Stimulated activated CD4-positive, alpha-beta T cell treated with anti-CD3 and anti-CD28 coated beads, Interleukin-15, amount 100 ng/mL, for 24 hours (primary cell): ENCODE results near the gene NUP54.

ENCODE experiments used
- DNase-seq: peaks from one replicate; pipeline ENCODE4 v3.0.0-alpha.2; 2020

Gene NUP54

GRCh38 chr4:76148142-76148865, at the start of gene NUP54:
Gene NUP54, minus strand, starts transcription at chr4:76148397. Its CDS starts 23 bp downstream, at chr4:76148374.
- peak; percentile 98 for DNase-seq

- no peak for DNase-seq
Measured at GRCh38 chr4:76197031-76197743, 49.0 kb upstream of the NUP54 start.

- DNase-seq, result no peak
Measured at GRCh38 chr4:76196376-76196775, 48.2 kb upstream of the NUP54 start.

DNA sequence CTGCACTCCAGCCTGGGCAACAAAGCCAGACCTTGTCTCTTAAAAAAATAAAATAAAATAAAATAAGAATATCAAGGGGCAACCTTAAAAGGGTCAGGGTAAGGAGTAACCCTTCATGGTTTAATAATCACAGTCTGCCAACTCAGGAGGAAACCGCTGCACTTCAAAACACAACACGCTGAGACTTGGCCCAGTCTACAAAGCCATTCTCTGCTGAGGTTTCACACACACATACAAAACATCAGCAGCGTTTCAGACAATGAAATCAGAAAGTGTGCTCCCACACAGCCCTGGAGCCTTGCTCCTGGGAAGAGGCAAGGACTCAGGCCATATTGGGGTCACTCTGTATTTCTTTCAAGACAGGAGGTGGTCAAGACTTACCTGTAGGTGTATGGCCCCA, 47.1 kb upstream of the NUP54 start:
- DNase-seq, result no peak

DNA sequence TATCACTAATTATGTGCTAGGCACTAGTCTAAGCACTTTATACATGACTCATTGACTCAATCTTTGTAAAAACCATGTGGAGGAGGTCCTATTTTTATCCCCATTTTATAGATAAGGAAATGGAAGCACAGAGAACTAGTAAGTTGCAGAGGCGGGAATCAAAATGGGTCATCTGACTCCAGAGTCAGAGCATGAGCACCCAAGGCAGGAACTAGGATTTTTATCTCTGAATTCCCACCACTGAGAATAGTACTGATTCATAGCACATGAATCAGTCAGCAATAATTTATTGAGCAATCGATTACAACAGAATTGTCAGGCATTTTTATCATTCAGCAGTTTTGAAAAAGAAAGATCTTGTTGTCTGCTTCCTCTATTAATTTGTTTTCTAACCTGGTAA, 46.1 kb upstream of the NUP54 start:
- no peak for DNase-seq

DNA sequence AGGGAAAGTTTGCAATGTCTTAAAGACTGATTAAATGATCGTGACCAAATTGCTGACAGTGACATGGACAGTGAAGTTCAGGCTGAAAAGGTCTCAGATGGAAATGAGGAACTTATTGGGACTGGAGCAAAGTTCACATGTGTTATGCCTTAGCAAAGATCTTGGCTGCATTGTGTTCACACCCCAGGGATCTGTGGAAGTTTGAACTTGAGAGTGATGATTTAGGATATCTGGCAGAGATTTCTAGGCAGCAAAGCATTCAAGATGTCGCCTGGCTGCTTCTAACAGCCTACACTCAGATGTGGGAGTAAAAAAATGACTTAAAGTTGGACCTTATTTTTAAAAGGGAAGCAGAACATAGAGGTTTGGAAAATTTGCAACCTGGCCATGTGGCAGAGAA, 44.0 kb upstream of the NUP54 start:
- no peak for DNase-seq

DNA sequence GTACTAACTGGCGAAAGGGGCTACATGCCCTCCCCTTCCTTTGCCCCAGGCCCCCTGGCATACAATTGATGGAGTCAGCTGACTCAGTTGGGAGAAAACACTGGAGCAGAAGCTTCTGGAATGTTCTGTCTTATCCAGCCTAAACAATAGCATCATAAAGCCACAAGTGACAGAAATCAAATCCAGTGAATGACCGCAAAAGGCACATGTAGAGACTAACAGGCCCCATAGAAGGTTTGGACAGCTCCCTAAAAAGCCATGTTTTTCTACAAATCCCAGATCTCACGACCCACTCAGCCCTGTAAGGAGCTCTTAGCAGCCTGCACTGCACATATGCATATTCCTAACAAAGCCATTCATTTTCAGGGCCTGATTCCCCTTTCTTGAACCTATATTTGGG, 40.4 kb upstream of the NUP54 start:
- no peak for DNase-seq

DNA sequence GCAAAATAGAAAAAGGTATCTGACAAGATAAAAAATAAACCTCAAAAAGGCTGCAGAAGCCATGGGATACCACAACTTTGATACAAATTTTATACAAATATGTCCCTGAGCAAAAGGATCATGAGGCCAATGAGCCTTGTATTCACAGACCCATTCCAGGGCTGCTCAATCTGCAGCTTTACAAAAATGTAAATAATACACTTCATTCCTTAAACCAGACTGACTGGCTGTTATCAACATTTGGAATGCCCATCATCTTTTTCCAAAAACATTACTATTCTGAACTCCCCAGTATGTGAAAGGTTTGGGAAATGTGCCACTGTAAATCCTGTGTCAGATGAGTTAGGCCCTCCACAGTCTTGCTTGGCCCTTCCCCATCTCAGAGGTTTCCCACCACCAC, 40.0 kb upstream of the NUP54 start:
- DNase-seq, result no peak

DNA sequence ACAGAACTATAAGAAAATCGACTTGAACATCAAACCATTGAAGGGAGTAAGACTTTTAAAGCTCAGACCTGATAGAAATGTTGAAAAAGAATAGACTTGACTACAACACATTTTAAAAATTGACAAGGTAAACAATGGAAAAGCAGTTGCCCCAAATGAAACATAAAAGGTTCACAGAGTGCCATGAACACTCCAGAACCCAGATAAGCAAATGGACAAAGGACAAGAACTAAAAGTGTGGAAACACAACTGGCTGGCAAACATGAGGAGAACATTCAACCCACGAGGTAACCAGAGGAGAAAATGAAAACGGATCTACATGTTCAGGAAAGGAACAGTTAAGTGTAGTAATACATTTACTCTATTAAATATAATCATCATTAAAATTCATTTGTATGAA, 39.0 kb upstream of the NUP54 start:
- no peak for DNase-seq

DNA sequence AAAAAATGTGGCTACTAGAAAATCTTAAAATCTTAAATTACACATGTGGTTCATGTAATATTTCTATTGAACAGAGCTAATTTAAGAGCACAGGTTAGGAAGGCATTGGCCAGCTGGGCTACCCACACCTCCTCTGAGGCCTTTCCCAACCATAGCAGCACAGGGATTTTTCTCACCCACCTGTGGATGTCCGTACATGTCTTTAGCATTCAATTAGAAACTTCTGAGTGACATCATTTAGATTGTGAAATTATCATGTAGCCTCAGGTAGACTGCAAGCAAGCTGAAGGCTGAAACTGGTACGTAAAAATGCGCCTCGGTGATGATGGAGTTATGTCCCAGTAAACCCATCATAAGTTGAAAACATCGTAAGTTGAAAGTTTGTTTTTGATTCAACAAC, 34.3 kb upstream of the NUP54 start:
- DNase-seq, result no peak

DNA sequence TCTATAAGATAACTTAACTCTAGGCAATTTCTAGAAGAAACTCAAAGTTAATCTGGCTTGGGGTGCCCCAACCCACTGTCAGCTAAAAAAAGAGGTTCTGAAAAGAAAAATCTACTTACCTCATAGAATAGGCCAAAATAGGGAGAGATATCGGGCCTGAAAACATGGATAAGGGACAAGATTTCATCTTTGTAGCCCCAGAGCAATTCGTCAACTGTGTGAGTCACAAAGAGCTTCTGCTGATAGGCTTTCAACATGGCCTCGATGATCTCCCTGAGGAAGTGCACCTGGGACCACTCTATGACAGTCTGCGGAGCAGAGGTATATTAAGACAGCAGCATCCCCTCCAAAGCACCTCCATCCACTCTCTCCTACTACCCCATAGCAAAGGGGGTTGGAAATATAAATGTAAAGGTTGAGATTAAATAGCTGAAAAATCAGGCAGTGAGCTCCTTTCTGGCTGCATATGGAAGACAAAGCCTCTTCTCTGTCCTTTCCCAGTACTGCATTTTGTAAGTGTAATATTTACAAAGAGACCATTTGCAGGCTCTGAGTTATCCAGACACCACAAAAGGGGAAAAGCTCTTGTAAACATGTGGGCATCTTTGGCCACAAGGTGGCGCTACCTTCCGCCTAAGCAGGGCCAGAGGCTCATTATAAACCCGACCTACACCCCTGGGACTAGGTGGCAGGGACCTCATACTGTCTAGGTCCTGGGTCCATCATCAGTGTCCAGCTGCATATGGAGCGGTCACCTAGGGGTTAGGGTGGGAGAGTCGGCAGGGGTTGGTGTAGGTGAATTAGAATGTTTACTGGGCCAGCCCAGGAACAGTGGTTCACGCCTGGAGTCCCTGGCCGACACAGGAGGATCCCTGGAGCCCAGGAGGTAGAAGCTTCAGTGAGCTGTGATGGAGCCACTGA, 31.5 kb upstream of the NUP54 start:
- peak; percentile 89 for DNase-seq

- no peak for DNase-seq
Measured at GRCh38 chr4:76178296-76178695, 30.1 kb upstream of the NUP54 start.

- no peak for DNase-seq
Measured at GRCh38 chr4:76177709-76178108, 29.5 kb upstream of the NUP54 start.

DNA sequence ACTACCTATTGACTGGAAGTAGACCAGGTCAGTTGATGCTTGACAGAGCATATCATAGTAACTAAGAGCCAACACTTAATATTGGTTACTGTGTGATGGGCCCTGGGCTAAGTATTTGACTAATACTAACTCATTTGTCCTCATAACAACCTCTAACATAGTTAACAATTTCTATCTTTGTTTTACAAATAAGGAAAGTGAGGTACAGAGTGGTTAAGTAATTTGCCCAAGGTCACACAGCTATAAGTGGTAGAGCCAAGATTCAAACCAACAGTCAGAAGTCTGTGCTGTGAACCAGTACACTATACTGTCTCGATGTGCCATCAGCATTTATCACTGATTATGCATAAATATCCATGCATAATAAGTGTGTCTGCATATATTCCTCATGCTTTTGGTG, 27.1 kb upstream of the NUP54 start:
- DNase-seq, result no peak

DNA sequence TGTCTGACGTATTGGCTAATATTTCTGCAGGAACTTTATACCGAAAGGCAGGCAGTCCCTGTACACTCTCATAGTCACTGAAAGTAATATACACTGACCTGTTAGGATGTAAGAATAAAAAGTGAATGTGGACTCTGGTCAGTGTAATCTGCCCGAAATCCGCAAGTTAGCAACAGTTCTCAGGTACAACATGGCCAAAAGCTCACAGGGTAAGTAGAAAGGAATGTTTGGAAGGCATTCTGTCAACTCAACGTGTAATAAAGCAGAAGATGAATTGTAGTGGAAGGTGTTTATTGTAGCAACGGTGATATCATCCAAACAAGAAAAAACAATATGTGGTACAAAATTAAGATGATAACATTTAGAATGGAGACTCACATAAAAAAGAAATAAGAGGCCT, 26.0 kb upstream of the NUP54 start:
- DNase-seq, result no peak

DNA sequence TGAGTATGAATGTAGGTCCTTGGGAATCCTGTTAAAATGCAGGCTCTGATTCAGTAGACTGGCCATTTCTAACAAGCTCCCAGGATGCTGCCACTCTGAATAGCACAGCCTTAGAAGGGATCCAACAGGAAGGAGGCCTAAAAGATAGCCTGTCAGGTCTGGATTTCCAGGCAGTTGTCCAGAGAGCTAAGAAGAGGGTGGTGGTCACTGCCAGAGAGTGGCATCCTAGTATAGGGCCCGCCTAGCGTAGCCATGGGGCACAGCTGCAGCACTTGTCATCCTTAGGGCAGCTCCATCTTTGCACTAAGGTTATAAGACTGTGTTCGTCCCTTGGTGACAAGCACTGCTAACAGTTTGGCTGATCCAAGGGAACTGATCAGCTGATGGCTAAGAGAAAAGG, 20.5 kb upstream of the NUP54 start:
- no peak for DNase-seq

GRCh38 chr4:76166480-76166879, 18.3 kb upstream of the NUP54 start:
- no peak for DNase-seq

GRCh38 chr4:76160355-76160754, 12.2 kb upstream of the NUP54 start:
- no peak for DNase-seq

GRCh38 chr4:76156635-76157034, 8.4 kb upstream of the NUP54 start:
- DNase-seq, result no peak

GRCh38 chr4:76155979-76156378, 7.8 kb upstream of the NUP54 start:
- no peak for DNase-seq

- DNase-seq, result no peak
Measured at GRCh38 chr4:76153356-76153755, 5.2 kb upstream of the NUP54 start.

GRCh38 chr4:76147454-76148141, 599 bp downstream of the NUP54 start:
- DNase-seq, result peak; percentile 76

DNA sequence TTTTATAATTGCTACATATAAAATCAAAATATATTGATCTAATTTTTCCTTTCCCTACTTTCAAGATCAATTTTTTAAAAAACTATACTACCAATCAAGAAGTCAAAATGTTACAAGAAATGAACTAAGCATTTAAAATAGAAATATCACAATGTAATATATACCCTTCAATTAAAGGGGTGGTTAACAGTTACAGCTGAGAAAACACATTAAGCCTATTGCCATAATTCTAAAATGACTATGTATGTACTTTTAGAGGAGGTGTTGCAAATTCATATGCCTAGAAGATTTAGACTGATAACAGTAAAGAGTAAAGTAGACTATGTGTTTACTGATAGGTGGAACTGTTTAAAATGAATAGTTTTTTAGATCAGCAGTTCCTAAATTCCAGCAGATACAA, 3.7 kb downstream of the NUP54 start:
- DNase-seq, result no peak
